HTR-8/SVneo (cell line): ENCODE data around the gene ANGPTL2.

Source experiments
- DNase-seq: peaks from one replicate; pipeline ENCODE4 v3.0.0; 2011; ENCODE audit warnings: low spot score, mixed read lengths; ENCODE audit not compliant: insufficient read length
- FAIRE-seq: peaks from 2 replicates; lab custom pipeline; 2011; peaks lifted over from hg19 to GRCh38; lab: Jason Lieb, UNC

Gene ANGPTL2

DNA sequence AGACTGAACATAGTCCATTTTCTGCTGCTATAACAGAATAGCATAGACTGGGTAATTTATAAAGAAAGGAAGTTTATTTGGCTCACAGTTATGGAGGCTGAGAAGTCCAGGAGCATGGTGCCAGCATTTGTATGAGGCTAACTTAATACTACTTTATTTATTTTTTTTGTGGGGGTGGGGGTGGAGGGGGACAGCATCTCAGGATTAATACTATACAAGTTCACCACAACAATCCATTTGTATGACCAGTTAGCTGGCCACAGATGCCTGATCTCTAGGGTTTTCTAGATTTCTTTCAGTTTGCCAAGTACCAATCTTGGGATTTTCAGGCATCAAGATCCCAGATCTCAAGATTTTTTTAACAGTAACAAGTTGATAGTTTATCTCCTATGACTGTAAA lies 20.3 kb downstream of the ANGPTL2 start:
- DNase-seq (no peak), FAIRE-seq (no peak)

DNA sequence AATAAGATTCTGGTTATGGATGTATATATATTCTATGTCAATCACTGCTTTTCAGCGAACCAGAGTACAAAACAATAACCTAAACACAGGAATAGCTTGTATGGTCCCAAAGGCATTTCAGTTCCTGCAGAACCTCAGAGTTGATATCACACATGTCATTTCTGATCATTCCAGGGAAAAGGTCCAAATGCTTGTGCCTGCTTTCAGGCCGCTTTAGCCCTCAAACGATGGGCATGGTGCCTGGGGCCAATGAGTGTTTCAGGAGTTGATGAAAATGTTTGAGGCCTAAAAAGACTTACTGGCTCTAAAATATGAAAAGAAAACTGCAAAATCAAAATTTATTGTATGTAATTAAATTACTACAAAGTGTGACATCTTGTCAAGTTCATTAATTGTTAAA lies 22.8 kb downstream of the ANGPTL2 start:
- DNase-seq (no peak), FAIRE-seq (no peak)

DNA sequence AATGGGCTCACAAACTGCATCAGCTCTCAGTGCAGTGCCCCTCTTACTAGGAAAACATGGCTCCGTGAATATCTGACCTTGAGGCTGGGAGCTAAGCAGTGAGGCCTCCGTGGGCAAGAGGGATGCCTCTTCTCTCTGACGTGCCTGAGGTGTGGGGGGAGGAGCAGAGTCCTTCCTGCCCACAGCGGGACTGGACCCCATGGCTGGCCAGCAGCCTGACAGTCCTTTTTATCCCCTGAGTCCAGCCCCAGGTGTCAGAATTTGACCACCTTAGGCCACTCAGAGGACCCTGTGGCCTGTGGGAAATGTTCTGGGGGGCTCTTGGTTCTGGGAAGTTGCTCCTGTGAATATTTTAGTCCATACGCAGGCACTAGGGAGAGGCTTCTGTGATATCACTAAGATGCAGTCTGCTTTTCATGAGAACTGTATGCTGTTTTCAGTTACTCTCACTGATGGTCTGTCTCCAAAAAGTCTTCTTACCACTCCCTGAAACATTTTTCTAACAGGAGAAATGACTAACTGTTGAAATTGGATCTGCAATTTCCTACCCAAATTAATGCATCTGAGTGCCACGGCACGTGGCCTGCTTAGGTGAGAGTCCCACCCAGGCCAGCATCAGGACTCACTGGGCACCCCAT lies 23.4 kb downstream of the ANGPTL2 start:
- FAIRE-seq (no peak), DNase-seq (no peak)

DNA sequence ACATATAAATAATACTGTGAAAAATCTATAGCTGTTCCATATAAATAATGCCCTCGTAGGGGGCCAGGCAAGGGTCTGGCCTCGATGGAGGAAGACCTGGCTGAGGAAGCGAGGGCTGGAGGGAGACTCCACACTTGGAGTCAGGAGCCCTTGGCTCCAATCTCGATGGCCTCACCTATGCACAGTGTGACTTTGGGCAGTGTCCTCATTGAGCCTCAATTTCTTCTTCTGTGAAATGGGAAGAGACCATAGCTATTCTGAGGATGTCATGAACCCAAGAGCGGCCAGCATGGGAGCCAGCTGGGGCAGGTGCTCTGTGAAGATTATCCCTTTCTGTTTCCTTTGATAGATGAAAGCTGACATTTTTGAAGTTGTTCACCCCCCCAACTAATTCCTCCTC lies 24.8 kb downstream of the ANGPTL2 start:
- no peak for FAIRE-seq
- no peak for DNase-seq

DNA sequence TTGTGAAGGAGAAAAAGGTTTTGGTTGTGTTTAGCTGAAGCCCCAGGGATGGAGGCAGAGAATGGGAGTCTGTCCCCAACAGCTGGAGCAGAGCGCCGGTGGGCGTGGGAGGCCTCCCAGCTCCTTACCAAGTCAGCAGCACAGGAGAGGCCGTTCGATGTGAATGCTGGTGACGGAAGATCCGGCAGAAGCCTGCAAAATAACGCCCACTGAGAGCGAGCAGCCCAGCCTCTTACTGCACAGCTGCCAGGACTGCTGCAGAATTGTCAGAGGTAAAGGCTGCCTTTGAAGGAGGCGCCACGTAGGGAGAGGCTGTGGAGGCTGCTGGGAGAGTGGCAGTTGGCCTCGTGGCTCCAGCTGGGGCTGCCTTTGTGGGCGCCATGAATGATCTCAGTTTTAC lies 26.2 kb downstream of the ANGPTL2 start:
- no peak for FAIRE-seq
- no peak for DNase-seq

DNA sequence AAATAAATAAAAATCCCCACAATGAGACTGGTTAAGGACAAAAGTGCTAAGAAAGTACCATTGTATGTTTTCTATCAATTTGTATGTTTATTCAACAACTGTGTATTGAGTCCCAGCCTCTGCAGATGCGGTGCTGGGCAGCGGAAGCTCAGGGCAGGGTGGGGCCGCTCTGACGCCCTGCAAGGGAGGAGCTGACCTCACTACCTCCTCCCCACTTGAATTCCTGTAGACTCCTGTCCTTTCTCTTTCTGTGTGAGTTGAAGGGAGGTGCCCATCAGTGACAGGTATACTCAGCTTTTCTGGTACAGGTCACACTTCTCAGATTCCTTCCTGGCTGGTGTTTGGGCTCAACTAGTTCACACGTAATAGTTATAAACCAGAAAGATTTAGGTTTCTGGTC lies 27.0 kb downstream of the ANGPTL2 start:
- DNase-seq (no peak), FAIRE-seq (no peak)

DNA sequence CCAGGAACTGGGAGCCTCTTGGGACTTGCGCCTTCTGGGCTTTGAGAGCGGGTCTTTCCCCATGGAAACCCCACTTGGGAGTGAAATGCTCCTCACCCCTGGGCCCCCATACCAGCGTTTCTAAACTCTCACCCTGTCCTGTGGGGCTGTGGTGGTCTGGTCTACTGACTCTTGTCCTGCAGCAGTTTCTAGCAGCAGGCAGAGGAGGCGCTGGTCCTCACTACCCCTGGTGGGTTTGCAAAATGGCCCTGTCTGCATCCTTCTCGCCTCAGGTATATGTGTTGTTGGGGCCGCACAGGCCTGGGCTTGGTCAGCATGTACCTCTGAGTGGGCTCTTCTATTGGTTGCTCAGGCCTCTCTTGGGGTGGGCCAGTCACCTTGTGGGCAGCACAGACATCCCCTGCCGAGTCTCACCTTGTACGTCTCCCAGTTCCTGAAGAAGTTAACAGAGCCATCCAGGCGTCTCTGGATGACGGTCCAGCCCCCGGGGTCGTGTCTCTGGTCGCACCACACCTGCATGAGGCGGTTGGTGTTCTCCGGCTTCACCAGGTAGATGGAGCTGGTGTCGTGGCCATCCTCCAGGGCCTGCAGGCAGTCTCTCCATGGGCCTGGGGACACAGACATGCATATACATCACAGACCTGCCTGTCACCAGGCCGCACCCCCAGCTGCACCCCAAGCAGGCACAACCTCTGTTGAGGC lies 29.0 kb downstream of the ANGPTL2 start:
- DNase-seq (no peak), FAIRE-seq (no peak)

DNA sequence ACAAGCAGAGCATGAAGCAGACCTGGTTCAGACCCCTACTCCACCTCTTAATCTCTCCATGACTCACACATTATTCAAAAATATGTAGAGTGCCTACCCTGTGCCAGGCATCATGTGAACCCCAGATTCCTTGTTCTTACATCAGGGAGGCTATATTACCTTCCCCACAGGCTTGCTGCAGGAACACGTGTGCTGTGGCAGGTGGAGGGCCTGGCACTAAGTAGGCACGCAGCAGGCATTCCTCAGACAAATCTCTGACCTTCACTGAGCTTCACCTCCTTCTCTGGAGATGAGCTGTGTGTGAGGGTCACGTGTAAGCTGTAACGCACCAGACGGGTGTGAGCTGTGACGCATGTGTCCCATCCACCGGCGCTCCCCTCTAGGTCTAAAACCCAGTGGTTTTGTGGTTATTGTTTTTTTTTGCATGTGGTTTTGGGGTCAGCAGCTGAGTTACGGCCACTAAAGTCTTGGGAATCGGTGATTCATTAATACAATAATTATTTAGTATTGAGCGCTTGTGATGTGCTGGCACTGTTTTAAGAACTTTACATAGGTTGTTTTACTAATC lies 30.3 kb downstream of the ANGPTL2 start:
- FAIRE-seq: no peak

DNA sequence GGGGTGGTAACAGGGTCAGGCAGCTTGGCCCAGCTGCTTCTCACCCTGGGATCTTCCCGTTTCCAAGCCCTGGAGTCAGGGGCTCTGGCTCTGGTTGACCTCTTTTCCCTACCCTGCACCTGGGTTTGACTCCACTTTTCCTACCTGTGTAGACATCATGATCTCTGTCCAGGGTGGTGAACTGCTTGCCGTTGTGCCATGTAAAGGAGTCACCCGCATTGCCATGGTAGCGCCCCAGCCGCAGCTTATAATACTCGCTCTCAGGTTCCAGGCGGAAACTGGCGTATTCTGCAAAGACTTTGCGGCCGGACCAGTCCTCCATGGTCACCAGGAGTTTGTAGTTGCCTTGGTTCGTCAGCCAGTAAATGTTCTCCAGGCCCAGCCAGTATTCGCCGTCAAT lies 30.9 kb downstream of the ANGPTL2 start:
- no peak for FAIRE-seq
- no peak for DNase-seq

More for the DNA sequence above, 30.3 kb downstream of the ANGPTL2 start:
- no peak for DNase-seq

DNA sequence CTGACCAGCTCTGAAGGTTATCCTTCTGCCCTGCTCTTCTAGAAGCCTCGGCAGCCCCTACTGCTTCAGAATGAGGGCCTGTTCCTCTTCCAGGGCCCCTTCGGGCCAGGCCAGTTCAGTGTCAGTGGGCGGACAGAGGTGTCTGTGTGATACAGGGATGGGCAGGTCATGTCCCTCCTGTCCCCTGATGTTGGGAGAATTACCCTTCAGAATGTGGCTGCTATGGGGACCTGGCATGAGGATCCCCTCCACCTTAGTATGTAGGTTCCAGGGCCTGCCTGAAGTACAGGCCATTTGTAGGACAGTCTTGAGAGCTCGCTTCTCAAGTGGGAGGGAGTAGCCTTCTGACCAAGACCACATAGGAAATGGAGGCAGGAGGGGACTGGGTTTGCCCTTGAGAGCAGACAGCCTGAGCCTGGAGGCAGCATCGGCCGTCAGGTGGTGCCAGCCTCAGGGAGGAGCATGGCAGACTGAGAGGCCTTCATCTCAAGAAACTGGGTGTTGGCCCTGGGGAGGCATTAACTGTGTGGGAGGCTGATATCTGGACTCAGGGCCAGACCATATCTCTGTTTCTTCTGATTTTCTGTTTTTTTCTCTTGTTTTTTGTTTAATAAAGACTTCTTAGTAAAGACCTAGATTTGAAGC lies 32.0 kb downstream of the ANGPTL2 start:
- no peak for FAIRE-seq

DNA sequence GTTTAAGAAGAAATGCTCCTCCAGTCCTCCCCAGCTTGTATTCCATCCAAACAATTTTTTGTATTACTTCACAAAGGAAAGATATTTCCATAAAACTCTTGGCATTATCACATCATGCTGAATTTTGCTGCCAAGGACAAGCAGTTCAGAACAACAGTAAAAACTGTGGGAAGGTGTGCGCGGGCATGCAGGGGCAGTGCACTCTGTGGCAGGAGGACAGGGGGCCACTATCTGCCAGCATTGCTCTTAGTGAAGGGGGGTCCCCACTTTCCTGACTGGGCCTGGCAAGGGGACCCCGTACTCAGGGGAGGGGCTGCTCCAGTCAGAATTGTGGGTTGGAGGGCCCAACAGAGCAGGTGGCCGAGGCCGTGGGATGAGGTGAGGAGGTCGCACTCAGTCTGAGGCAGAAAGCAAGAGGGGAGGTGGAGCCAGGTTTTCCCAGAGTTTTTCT lies 32.8 kb downstream of the ANGPTL2 start:
- FAIRE-seq (no peak), DNase-seq (no peak)

More for the DNA sequence above, 32.0 kb downstream of the ANGPTL2 start:
- DNase-seq: no peak

DNA sequence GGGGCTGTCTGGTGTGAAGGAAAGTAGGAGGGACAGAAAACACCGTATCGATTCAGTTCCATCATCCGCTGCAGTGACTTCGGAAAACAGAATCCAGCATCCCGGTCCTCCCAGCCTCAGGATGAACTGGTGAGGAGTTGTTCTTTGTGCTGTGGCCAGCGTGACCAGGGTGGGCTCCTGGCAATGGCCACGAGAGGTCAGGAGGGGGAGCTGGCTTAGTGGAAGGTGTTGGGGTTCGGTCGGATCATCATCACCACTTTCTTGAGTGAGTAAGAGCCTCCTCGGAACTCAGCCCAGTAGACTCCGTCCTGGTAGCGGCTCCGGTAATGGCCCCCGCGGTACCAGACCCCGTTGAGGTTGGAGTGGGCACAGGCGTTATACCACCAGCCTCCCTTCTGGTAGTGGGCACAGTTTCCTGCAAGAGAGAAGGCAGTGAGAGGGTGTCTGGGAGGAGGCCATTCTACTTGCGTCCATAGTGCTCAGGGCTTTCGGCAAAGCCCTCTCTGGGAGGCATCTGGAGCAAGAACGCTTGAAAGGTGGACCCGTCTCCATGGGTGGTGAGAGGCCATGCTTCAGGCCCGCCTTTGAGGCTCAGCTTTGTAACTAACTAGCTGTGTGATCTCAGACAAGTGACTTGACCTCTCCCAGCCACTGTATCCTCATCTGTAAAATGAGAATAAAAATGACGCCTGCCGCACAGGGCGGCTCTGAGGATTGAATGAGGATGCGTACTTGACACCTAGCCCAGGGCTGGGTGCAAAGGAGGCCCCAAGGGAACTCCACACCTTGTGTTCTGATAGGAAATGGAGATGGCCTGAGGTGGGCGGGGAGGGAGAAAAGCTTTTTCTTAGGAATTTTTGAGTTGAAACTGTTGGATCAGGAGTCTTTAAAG lies 33.5 kb downstream of the ANGPTL2 start:
- FAIRE-seq (no peak), DNase-seq (no peak)

DNA sequence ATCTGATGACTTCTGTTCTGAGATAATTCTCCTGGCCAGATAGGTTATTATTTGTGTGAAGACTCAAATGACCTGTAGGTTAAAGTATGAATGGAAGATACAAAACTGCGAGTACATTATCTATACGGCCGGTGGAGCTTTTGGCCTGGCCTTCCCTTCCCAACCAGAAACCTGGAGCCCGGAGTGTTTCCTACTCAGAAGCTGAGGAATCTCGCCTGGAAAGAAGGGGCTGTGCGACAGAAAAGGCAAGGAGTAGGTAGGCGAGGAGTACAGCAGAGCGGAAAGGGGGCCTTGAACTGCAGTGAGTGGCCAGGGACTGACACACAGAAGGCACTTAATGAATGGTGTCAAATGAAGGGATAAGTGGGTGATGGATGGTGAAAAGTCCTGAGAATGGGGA lies 34.6 kb downstream of the ANGPTL2 start:
- no peak for FAIRE-seq

DNA sequence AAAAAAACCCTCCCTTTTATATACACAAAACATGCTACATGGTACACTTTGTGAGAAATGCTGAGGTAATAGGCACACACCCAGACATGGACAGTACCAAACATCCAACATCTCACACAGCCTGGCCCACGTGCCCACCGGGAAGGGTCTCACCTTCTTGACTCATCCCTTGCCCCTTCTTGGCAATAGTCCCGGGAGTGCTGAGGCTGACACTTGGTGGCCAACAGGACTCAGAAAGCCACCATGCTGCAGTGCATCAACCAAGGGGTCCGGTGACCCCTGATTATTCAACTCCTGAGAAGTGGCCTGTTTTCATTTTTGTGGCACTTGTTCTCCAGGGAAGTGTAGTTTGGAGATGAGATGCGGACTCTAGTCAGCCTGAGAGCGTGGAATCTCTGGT lies 35.0 kb downstream of the ANGPTL2 start:
- FAIRE-seq: no peak
- DNase-seq: no peak

More for the DNA sequence above, 34.6 kb downstream of the ANGPTL2 start:
- no peak for DNase-seq

DNA sequence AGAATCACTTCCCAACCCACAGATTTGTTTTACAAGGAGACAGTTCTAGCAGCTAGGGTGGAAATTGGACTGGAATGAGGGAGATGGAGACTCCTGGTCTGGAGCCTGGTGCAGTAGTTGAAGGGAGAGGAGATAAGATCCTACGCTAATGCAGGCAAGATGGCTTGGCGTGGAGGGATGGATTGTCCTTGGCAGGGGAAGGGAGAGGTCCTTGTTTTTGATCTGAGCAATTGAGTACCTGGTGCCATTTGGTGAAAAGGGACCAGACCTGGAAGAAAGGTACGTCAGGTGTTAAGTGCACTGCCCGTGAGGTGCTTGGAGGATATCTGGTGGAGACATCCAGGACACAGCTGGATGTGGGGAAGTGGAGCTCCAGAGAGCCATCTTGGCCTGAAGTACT lies 35.7 kb downstream of the ANGPTL2 start:
- DNase-seq (no peak), FAIRE-seq (no peak)

DNA sequence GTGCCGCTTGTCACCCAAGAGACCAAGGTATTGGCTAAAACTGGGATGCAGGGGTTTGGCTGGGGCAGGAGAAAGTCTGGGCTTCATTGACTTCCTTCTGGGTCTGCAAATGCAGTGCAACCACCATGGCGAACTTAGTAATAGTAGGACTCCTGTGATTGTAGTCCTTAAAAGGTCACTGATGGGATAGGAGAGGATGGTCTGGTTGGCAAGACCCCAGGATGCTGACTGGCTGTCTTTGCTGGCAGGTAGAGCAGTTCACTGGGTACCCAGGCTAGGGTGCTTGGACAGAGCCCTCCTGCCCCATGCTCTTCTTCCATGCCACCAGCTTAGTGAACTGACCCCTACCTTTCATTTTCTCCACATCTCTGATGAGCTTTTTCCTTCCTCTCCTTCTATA lies 37.2 kb downstream of the ANGPTL2 start:
- FAIRE-seq (no peak), DNase-seq (no peak)

DNA sequence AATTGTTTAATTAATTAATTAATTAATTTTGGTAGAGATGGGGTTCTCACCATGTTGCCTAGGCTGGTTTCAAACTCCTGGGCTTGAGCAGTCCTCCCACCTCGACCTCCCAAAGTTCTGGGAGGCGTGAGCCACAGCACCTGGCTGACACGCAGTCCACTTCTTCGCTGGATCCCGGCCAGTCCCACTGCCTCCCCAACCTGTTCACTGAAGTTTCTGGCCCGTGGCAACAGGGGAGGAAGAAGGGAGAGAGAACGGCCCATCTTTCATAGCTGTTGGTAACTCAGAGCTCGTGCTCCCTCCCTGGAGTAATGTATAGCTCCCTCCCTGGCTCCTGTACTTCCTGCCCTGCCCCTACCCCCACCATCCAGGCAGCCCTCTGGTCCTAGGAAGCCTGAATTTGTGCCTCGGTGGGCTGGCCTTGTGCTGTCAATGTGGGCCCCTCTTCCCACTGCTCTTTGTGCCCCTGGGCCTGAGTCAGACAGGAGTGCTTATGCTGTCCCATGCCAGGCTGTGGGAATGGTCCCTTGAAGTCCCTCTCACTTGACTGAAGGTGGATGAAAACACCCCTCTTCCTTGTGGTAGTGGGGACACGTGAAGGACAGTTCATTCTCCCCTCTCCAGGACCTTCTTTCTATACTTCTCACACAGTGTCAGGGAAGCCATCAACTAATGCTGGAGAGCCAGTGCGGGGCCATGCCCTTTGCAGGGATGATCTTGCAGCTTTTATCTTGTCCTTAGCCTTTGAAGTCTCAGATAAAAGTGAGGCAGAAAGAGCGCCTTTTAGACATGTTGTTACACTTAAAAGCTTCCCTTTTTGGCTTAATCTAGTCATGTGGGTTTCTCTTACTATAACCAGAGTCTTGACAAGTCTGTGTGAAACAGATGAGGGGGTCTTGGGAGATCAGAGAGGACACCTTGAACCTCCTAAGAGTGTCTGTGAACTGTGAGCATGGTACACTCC lies 38.1 kb downstream of the ANGPTL2 start:
- DNase-seq (no peak), FAIRE-seq (no peak)

DNA sequence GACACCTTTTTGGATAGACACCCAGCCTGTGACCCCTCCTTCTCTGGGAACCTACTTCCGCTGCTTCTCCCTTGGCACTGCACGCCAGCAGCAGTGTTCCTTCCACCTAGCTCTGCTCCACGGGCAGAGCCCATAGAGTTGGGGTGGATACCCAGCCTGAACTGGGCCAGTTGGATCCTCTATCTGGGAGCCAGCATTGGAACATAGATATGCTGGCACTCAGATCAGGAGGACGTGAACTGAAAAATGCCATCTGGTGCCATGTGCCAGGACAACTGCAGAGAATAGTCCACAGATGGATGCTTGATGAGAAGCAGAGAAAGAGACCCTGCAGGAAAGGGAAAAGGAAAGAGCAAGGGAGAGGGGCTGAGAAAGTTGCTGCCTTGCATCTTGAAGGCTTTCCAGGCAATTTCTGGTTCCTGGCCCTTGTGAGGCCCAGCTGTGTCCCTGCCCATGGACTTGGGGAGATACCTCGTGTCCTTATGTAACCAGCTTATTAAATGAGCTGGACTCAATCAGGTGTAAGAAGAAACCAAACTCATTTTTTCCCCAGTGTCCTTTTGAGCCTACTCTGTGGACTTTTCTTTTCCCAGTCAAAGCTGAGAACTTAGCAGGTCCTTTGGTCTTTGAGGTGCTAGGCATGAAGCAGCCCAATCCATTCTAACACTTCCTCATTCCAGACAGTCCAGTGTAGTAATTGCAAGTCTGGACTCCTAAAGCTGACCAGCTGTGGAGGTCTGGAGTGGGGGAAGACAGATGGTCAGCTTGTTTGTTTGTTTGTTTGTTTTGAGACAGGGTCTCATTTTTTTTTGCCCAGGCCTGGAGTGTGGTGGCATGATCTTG lies 39.1 kb downstream of the ANGPTL2 start:
- no peak for DNase-seq

More for the DNA sequence above, 39.1 kb downstream of the ANGPTL2 start:
- FAIRE-seq: no peak
